Left renal cortex interstitium (tissue), 4 donors: ENCODE measurements around the gene MYO9B. TPM values are rescaled to one million over a fixed set of nuclear protein-coding genes. Genes with fewer than 3 reads are reported as not detected.
"Not testable (repeated sequence)": the region's sequence is repeated elsewhere in the genome, so short reads cannot be mapped to it uniquely, and the experiment has no call there.

ENCODE experiments used
- DNase-seq, 4 donors: peaks; one replicate each; pipeline ENCODE4 v3.0.0-alpha.2; 2013; ENCODE audit warnings: low read depth in 4 of 4, low spot score in 2 of 4, missing footprints in 1 of 4
- polyA plus RNA-seq, 4 donors: library from polyadenylated mRNA; unstranded; fragments of 120-200 nt; gene quantifications; one replicate each; pipeline ENCODE4 v1.2.1, GENCODE V29; 2013; ENCODE audit not compliant: insufficient read length in 4 of 4

The MYO9B gene
- polyA plus RNA-seq, 4 donors = 45.2 to 74.4 (median 53.9) TPM

DNA sequence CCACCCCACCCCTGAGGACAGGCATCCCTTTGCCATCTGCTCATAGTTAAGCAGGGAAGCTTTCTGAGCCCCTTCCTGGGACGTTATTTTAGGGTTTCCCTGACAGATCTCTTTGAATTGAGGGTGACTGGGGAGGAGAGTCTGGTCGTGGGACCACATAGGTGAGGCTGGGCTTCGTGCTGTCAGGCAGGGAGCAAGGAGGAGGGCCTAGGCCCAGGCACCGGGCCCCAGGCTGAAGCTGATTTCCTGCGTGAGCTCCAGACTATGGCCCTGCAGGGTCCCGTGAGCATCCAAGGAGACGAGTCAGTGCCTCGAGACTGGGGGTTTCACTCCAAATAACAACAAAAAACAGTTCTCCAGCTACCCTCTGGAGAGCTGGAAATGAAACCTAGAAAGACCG lies 60.4 kb downstream of the MYO9B start:
- DNase-seq = no peak

DNA sequence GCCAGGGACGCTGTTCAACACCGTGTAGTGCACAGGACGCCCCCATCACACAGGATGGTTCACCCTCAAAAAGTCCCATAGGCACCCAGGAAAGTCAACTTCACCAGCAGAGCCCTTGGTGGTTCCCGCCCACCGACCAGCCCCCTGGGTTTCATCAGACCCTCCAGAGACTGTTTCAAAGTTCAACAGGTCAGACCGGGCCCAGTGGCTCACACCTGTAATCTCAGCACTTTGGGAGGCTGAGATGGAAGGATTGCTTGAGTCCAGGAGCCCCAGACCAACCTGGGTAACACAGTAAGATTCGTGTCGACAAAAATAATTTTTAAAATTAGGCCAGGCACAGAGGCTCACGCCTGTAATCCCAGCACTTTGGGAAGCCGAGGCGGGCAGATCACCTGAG lies 61.0 kb downstream of the MYO9B start:
- no peak for DNase-seq

- DNase-seq = no peak
Measured at GRCh38 chr19:17137417-17137816, 61.8 kb downstream of the MYO9B start.

DNA sequence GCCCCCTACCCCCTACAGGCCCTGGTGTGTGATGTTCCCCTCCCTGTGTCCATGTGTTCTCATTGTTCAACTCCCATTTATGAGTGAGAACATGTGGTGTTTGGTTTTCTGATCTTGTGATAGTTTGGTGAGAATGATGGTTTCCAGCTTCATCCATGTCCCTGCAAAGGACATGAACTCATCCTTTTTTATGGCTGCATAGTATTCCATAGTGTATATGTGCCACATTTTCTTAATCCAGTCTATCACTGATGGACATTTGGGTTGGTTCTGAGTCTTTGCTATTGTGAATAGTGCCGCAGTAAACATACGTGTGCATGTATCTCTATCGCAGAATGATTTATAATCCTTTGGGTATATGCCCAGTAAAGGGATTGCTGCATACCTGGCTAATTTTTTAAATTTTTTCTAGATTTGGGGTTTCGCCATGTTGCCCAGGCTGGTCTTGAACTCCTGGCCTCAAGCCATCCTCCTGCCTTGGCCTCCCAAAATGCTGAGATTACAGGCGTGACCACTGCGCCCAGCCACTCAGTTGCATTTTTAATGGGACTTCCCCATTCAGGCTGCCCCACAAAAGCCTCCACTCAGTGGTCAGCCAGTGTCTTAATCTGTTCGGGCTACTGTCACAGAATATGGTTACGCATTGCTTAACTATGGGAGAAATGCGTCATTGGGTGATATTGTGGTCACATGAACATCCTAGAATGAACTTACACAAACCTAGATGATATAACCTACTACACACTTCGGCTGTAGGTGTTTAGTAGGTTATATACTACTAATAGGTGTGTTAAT lies 62.7 kb downstream of the MYO9B start:
- not testable (repeated sequence) for DNase-seq

DNA sequence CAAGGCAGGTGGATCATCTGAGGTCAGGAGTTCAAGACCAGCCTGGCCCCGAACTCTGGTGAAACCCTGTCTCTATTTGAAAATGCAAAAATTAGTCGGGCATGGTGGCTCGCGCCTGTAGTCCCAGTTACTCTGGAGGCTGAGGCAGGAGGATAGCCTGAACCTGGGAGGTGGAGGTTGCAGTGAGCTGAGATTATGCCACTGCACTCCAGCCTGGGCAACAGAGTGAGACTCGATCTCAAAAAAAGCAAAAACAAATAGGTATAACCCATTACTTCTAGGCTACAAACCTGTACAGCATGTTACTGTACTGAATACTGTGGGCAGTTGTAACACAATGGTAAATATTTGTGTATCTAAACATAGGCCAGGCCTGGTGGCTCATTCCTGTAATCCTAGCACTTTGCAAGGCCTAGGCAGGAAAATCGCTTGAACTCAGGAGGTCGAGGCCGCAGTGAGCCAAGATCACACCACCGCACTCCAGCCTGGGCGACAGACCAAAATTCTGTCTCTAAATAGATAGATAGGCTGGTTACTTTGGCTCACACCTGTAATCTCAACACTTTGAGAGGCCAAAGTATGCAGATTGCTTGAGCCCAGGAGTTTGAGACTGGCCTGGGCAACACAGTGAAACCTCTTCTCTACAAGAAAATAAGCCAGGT lies 63.5 kb downstream of the MYO9B start:
- DNase-seq = no peak

DNA sequence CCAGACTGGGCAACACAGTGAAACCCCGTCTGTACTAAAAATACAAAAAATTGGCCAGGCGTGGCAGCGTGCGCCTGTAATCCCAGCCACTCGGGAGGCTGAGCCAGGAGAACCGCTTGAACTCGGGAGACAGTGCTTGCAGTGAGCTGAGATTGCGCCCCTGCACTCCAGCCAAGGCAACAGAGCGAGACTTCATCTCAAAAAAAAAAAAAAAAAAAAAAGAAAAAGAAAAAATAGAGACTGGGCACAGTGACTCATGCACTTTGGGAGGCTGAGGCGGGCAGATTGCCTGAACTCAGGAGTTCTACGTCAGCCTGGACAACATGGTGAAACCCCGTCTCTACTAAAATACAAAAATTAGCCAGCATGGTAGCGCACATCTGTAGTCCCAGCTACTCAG lies 69.2 kb downstream of the MYO9B start:
- DNase-seq = not testable (repeated sequence)

DNA sequence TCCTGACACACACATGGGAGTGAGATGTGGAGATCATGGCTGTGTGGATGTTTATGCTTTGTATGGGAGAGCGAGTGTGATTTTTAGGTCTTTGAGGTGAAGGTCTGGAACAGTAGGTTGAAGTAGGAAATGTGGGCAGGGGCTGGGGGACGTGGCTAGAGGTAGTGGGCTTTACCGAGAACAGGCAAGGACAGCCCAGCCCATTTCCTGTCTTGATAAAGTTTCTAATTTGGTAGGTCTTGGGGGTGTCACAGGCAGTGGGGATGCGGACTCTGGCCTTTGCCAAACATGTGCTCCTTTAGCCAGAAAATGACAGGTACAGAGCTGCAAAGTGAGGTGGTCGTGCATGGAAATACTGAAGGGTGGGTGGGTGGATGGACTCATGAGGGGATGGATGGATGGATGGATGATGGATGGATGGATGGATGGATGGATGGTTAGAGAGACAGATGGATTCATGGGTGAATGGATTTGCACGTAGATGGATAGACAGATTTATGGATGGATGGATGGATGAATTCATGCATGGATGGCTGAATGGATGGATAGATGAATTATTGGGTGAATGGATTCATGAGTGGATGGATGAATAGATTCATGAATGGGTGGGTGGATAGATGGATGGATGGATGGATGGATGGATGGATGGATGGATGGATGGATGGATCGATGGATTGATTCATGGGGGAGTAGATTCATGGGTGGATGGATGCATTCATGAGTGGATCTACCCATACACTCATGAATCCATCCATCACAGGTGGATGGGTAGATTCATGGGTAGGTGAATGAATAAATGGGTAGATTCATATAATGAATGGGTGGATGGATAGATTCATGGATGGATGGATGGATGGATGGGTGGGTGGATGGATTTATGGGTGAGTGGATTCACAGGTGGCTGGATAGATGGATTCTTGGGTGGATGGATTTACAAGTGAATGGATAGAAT lies 70.2 kb downstream of the MYO9B start:
- no peak for DNase-seq

DNA sequence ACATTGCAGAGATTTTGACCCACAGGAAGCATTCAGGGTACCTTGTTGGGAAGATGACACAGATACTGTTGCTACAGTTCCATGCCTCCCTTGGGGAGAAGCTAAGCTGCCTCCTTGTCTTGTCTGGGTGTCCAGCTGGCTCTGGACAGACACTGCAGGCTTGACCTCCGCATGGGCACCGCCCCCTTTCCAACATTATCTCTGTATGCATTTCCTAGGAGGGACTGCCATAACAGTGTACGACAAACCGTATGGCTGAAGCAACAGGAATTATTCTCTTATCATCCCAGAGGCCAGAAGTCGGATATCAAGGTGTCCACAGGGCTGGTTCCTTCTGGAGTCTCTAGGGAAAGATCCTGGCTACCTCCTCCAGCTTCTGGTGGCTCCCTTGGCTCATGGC lies 72.6 kb downstream of the MYO9B start:
- no peak for DNase-seq

DNA sequence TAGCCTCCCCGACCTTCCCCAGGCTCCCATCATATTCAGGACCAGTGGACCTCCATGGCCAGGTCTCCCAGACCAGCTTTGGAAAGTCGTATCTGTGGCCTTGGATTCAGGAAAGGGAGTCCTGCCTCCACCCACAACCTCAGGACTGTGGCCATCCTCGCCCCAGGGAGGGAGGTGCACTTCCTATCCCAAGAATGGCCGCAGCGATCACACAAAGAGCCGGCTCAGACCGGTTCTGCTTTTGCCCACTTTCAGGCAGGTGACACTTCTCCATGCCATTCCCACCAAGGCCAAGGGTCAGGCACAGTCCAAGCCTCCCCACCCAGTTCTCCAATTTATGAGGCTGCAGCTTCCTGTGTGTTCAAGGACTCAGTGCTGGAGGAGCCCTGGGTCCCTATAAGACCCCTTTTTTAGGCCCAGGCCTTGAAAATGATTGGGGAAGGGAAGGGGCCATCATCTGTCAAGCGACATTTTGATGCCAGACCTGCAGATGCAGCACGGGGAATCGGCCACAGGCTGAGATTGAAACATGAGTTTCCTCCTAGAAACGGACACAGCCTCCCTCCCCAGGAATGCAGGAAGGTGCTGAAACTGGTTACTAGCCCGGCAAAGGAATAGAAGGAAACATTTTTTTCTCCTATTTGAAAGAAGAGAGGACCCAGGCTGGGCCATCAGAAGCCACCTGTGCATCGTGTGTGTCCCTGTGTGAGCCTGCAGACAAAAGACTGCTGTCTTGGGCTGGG lies 74.0 kb downstream of the MYO9B start:
- no peak for DNase-seq

- no peak for DNase-seq
Measured at GRCh38 chr19:17153996-17154395, 78.4 kb downstream of the MYO9B start.

- DNase-seq = no peak
Measured at GRCh38 chr19:17155251-17155650, 79.7 kb downstream of the MYO9B start.

DNA sequence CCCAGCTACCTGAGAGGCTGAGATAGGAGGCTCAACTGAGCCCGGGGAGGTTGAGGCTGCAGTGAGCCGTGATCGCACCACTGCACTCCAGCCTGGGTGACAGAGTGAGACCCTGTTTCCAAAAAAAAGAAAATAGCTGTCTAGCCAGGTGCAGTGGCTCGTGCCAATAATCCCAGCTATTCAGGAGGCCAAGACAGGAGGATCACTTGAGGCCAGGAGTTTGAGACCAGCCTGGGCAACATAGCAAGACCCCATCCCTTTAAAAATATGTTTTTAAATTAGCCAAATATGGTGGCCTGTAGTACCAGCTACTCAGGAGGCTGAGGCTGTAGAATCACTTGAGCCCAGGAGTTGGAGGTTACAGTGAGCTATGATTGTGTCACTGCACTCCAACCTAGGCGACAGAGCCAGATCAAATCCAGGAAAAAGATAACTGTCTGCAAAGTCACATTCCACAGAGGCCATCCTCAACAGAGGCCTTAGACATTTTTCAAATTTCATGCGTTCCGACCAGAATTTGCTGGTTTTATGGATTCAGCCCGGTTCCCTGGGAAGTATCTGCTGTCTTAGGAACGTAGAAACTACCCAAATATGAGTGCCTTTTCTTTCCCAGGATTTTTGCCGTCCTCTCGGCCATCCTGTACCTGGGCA lies 80.8 kb downstream of the MYO9B start:
- DNase-seq = no peak

DNA sequence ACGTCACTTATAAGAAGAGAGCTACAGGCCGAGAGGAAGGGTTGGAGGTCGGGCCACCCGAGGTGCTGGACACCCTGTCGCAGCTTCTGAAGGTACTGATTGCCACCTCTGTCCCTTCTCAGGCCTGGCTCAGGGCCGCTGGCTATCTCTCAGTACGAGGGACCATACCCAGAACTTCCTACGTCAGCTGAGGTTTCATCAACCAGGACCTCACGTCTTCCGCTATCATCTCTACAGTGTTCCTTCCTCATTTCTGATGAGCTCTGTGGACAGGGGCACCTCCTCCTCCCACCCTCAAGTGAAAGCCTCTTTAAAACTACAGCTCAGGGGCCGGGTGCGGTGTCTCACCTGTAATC lies 81.3 kb downstream of the MYO9B start:
- no peak for DNase-seq

DNA sequence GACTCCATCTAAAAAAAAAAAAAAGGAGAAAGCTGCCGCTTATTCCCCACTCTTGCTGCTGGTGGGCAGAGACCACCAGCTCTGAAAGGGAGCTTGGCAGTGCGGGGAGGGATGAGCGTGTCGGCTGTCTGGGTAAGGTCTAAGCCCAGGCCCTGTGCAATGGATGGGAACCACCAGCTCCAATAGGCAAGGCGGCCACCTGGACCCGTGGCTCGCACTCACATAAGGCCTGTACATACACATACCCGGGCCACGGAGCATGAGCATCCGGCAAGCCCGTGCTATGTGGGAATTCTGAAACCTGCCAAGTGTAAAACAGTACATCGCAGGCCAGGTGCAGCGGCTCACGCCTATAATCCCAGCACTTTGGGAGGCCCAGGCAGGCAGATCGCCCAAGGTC lies 83.0 kb downstream of the MYO9B start:
- DNase-seq = no peak

DNA sequence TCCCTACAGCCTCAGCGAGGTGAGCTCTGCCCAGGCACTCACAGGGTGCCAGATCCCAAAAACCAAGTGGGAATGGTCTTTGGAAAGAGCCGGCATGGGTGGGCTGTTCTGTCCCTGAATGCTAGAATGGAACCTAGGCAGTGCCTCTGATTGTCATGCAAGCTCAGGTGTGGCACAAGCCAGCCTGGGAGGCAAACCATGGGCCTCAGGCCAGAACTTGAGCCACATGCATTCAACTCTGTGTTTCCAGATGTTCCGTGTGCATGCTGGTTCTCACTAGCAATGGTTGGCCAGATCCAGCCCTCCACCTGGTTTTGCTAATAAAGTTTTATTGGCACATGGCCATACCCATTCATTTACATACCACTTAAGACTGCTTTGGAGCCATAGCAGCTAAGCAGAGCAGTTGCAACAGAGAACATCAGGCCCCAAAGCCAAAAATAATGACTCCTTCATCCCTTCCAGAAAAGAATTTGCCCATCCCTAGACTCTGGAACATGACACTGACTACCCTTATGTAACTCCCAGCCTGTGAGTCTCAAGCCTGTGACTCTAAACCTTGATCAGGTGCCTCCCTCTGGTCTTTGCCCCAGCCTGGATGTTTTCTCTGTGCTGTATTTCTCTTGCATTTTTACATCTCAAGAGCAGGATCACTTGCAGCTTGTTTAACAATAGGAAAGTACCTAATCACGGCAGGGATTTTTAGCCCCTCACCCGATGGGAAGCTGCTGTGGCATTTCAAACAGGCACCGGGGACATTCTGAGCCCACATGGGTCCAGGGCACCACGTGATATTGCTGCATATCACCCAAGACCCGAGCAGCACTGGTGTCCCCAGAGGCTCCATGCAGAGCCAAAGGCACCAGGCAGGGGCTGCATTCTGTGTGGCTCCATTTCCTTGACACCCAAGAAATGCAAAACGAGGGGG lies 84.2 kb downstream of the MYO9B start:
- DNase-seq = no peak

- DNase-seq = no peak
Measured at GRCh38 chr19:17160908-17161307, 85.3 kb downstream of the MYO9B start.

- DNase-seq = not testable (repeated sequence)
Measured at GRCh38 chr19:17162131-17162530, 86.6 kb downstream of the MYO9B start.

- DNase-seq = no peak
Measured at GRCh38 chr19:17162580-17162979, 87.0 kb downstream of the MYO9B start.

DNA sequence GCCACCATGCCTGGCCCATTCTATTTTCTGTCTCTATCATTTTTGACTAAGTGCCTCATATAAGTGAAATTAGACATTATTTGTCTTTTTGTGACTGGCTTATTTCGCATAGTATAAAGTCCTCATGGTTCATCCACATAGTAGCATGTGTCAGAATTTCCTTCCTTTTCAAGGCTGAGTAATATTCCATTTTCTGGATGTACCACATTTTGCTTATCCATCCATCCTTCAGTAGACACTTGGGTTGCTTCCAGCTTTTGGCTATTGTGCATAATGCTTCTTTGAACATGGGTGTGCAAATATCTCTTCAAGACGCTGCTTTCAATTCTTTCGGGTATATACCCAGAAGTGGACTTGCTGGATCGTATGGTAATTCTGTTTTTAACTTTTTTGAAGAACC lies 88.1 kb downstream of the MYO9B start:
- DNase-seq = no peak
